Measurements from ENCODE around the gene CTDP1.

The CTDP1 gene

DNA sequence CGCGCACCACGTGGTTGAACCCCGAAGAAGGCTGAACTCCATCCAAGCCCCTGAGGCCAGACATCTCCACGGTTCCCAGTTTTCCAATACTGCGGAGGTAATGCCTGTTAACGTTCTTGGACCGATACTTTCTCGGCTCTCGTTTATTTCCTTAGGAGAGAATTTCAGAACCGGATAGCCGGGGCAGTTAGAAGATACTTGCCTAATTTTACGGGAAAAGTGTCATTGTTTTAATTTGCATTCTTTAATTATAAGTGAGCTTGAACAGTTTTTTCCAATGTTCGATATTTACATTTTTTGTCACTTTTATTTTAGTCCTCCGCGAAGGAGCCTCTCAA, 107.9 kb downstream of the CTDP1 start (continued):
- TF ChIP-seq SCRT1 (tag by site-specific recombination; IDR thresholded peaks at IDR 0.05; ENCODE audit: borderline replicate concordance) (no peak), ZNF621 (tag by site-specific recombination; IDR thresholded peaks at IDR 0.05) (no peak)

DNA sequence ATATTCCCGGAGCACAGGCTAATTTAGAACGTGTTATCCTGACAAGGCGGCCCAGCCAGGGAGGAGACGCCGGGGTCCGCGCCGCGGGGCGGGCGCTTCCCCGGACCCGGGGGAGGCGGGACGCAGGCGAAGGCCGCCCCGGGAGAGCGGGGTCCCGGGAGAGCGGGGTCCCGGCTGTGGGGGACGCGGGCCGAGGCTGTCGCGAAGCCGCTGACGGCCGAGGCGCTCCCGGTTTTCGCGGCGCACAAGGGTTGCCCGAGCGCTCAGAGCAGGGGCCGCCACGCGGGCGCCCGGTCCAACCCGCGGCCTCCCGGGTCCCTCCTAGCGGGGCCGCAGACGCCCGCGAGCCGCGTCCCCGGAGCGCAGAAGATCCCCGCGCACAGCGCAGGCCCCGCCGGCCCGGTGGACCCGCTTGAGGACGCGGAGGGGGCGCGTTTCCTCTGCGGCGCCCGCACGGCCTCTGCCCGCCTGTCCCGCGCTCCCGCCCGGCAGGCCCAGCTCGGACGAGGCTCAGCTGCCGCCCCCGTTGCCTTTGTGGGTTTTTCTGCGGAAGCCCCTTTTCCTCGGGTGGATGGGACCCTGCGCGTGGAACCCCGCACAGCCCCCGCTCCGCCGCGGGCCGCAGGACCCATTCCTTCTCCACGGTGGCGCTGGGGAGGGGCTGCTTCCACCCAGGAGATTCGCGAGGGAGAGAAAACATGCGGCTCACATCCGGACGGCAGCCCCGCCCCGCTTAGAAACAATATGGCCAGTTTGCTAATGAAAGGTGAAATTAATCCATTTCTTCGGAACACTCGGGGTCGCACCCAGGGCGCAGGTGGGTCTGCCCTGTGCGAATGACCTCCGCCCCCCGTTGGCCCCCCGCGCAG, 108.5 kb downstream of the CTDP1 start:
- no peak overlapping the region for H3K27ac ChIP-seq (ENCODE audit: extremely low read depth, low read depth, low read length)
- H3K4me3 ChIP-seq (ENCODE audit: low read depth, low read length) = no peak overlapping the region

DNA sequence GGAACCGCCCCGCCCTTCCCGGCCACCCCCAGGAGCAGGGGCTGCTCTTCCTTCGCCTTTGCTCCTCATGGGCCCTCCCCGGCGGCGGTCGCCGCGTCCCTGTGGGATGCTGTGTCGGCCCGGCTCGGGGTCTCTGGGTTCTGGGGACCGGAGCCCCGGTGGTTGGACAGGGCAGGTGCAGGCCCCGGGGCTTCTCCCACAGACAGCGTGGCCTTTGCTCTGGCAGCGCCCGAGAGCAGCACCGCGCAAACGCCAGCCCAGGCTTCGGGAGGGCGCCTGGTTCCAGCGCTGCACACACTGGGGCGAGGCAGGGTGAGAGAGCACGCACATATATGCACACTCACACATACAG, 109.1 kb downstream of the CTDP1 start:
- no peaks in the 10 kb centered on the region for H3K4me1 ChIP-seq (ENCODE audit: control insufficient read depth, insufficient read depth, low read length)
- no peak overlapping the region for H3K27ac ChIP-seq (ENCODE audit: extremely low read depth, low read depth, low read length)
- no peak overlapping the region for H3K4me3 ChIP-seq (ENCODE audit: low read depth, low read length)
- H3K9me3 ChIP-seq (ENCODE audit: control insufficient read depth, insufficient read depth, low read depth, low read length) = no peaks in the 10 kb centered on the region
- no peaks in the 10 kb centered on the region for H3K36me3 ChIP-seq (ENCODE audit: control insufficient read depth in 2 of 2, insufficient read depth in 1 of 2, low read length in 2 of 2)
- ChIA-PET POLR2A (no interaction called here), CTCF (no interaction called here)
- TF ChIP-seq, protein P1, sequence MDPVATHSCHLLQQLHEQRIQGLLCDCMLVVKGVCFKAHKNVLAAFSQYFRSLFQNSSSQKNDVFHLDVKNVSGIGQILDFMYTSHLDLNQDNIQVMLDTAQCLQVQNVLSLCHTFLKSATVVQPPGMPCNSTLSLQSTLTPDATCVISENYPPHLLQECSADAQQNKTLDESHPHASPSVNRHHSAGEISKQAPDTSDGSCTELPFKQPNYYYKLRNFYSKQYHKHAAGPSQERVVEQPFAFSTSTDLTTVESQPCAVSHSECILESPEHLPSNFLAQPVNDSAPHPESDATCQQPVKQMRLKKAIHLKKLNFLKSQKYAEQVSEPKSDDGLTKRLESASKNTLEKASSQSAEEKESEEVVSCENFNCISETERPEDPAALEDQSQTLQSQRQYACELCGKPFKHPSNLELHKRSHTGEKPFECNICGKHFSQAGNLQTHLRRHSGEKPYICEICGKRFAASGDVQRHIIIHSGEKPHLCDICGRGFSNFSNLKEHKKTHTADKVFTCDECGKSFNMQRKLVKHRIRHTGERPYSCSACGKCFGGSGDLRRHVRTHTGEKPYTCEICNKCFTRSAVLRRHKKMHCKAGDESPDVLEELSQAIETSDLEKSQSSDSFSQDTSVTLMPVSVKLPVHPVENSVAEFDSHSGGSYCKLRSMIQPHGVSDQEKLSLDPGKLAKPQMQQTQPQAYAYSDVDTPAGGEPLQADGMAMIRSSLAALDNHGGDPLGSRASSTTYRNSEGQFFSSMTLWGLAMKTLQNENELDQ (tag by site-specific recombination; IDR thresholded peaks at IDR 0.05; ENCODE audit: low read depth) = no peak
- TF ChIP-seq, protein P2, sequence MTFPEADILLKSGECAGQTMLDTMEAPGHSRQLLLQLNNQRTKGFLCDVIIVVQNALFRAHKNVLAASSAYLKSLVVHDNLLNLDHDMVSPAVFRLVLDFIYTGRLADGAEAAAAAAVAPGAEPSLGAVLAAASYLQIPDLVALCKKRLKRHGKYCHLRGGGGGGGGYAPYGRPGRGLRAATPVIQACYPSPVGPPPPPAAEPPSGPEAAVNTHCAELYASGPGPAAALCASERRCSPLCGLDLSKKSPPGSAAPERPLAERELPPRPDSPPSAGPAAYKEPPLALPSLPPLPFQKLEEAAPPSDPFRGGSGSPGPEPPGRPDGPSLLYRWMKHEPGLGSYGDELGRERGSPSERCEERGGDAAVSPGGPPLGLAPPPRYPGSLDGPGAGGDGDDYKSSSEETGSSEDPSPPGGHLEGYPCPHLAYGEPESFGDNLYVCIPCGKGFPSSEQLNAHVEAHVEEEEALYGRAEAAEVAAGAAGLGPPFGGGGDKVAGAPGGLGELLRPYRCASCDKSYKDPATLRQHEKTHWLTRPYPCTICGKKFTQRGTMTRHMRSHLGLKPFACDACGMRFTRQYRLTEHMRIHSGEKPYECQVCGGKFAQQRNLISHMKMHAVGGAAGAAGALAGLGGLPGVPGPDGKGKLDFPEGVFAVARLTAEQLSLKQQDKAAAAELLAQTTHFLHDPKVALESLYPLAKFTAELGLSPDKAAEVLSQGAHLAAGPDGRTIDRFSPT (tag by site-specific recombination; IDR thresholded peaks at IDR 0.05) = no peak
- TF ChIP-seq, protein P3, sequence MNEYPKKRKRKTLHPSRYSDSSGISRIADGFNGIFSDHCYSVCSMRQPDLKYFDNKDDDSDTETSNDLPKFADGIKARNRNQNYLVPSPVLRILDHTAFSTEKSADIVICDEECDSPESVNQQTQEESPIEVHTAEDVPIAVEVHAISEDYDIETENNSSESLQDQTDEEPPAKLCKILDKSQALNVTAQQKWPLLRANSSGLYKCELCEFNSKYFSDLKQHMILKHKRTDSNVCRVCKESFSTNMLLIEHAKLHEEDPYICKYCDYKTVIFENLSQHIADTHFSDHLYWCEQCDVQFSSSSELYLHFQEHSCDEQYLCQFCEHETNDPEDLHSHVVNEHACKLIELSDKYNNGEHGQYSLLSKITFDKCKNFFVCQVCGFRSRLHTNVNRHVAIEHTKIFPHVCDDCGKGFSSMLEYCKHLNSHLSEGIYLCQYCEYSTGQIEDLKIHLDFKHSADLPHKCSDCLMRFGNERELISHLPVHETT (tag by site-specific recombination; IDR thresholded peaks at IDR 0.05) = no peak
- no peak for TF ChIP-seq ZBTB21 (tag by site-specific recombination; IDR thresholded peaks at IDR 0.05)
- TF ChIP-seq ZNF530 (tag by site-specific recombination; IDR thresholded peaks at IDR 0.05; ENCODE audit: low read depth) = no peak
- no peak for TF ChIP-seq GLI4 (tag by site-specific recombination; IDR thresholded peaks at IDR 0.05)
- no peak for TF ChIP-seq ZNF596 (tag by site-specific recombination; IDR thresholded peaks at IDR 0.05)
- no peak for TF ChIP-seq ZNF830 (tag by site-specific recombination; IDR thresholded peaks at IDR 0.05; ENCODE audit: low read depth)
- TF ChIP-seq, protein P4, sequence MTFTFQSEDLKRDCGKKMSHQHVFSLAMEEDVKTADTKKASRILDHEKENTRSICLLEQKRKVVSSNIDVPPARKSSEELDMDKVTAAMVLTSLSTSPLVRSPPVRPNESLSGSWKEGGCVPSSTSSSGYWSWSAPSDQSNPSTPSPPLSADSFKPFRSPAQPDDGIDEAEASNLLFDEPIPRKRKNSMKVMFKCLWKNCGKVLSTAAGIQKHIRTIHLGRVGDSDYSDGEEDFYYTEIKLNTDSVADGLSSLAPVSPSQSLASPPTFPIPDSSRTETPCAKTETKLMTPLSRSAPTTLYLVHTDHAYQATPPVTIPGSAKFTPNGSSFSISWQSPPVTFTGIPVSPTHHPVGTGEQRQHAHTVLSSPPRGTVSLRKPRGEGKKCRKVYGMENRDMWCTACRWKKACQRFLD (tag by site-specific recombination; IDR thresholded peaks at IDR 0.05) = no peak
- TF ChIP-seq ZBTB8A (tag by site-specific recombination; IDR thresholded peaks at IDR 0.05) = no peak
- no peak for TF ChIP-seq ZNF549 (tag by site-specific recombination; IDR thresholded peaks at IDR 0.05)
- TF ChIP-seq SETDB1 (IDR thresholded peaks at IDR 0.05; ENCODE audit: insufficient read length, low read length) = no peak

More for the DNA sequence above, 108.5 kb downstream of the CTDP1 start:
- no peak for TF ChIP-seq ZNF214 (tag by site-specific recombination; IDR thresholded peaks at IDR 0.05; ENCODE audit: borderline replicate concordance)
- no peak for TF ChIP-seq ZNF16 (tag by site-specific recombination; IDR thresholded peaks at IDR 0.05; ENCODE audit: low read depth)
- no peak for TF ChIP-seq ZNF223 (tag by site-specific recombination; IDR thresholded peaks at IDR 0.05)
- TF ChIP-seq KLF7 (tag by site-specific recombination; IDR thresholded peaks at IDR 0.05; ENCODE audit: borderline replicate concordance) = no peak
- TF ChIP-seq, protein P5, sequence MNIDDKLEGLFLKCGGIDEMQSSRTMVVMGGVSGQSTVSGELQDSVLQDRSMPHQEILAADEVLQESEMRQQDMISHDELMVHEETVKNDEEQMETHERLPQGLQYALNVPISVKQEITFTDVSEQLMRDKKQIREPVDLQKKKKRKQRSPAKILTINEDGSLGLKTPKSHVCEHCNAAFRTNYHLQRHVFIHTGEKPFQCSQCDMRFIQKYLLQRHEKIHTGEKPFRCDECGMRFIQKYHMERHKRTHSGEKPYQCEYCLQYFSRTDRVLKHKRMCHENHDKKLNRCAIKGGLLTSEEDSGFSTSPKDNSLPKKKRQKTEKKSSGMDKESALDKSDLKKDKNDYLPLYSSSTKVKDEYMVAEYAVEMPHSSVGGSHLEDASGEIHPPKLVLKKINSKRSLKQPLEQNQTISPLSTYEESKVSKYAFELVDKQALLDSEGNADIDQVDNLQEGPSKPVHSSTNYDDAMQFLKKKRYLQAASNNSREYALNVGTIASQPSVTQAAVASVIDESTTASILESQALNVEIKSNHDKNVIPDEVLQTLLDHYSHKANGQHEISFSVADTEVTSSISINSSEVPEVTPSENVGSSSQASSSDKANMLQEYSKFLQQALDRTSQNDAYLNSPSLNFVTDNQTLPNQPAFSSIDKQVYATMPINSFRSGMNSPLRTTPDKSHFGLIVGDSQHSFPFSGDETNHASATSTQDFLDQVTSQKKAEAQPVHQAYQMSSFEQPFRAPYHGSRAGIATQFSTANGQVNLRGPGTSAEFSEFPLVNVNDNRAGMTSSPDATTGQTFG (tag by site-specific recombination; IDR thresholded peaks at IDR 0.05; ENCODE audit: borderline replicate concordance) = no peak
- TF ChIP-seq ZNF791 (tag by site-specific recombination; IDR thresholded peaks at IDR 0.05) = no peak
- TF ChIP-seq MZF1 (tag by site-specific recombination; IDR thresholded peaks at IDR 0.05; ENCODE audit: borderline replicate concordance) = no peak
- no peak for TF ChIP-seq BCL11A (tag by site-specific recombination; IDR thresholded peaks at IDR 0.05; ENCODE audit: low read depth)
- TF ChIP-seq, protein P6, sequence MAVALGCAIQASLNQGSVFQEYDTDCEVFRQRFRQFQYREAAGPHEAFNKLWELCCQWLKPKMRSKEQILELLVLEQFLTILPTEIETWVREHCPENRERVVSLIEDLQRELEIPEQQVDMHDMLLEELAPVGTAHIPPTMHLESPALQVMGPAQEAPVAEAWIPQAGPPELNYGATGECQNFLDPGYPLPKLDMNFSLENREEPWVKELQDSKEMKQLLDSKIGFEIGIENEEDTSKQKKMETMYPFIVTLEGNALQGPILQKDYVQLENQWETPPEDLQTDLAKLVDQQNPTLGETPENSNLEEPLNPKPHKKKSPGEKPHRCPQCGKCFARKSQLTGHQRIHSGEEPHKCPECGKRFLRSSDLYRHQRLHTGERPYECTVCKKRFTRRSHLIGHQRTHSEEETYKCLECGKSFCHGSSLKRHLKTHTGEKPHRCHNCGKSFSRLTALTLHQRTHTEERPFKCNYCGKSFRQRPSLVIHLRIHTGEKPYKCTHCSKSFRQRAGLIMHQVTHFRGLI (tag by site-specific recombination; IDR thresholded peaks at IDR 0.05) = no peak
- TF ChIP-seq ZNF366 (tag by site-specific recombination; conservative IDR thresholded peaks at IDR 0.05) = no peak
- TF ChIP-seq ZNF174 (tag by site-specific recombination; IDR thresholded peaks at IDR 0.05) = no peak
- no peak for TF ChIP-seq ZNF114 (tag by site-specific recombination; IDR thresholded peaks at IDR 0.05)
- no peak for TF ChIP-seq ZNF169 (tag by site-specific recombination; IDR thresholded peaks at IDR 0.05)
- TF ChIP-seq YY2 (tag by site-specific recombination; IDR thresholded peaks at IDR 0.05) = no peak
- Histone ChIP-seq H3K9me3 (ENCODE audit: control insufficient read depth, insufficient read depth, low read depth, low read length) (no peaks in the 10 kb centered on the region), H3K36me3 (ENCODE audit: control insufficient read depth in 2 of 2, insufficient read depth in 1 of 2, low read length in 2 of 2) (no peaks in the 10 kb centered on the region), H3K4me1 (ENCODE audit: control insufficient read depth, insufficient read depth, low read length) (no peaks in the 10 kb centered on the region)
- CTCF ChIA-PET = no interaction called here
- POLR2A ChIA-PET = no interaction called here

Data from HEK293 (cell line).